ENCODE data around the gene VEPH1.
A peak's percentile ranks its signal among the peaks of the same experiment; 100 is the strongest.

The VEPH1 gene

DNA sequence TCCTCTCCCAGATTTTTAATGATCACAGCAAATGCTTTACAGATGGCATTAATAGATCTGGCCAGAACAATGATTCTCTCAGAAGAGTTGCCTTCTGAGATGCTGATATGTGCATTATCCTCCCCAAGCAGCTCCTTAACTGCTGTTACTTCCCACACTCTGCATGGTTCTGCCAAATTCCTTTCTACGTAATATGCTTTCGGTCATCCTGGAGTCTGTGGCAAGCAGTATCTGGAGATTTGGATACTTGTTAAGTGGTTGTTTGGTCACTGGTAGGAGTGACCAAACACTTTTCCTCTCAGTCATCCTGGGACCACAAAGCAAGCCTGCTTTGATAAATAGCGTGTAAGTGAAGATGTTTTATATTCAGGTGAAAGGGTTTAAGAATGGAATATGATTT is 272.1 kb downstream of the VEPH1 start:
- Histone ChIP-seq H2AFZ (ENCODE audit: low read depth, low read length) (no peak overlapping the region), H3K79me2 (ENCODE audit: low read length) (no peaks in the 10 kb centered on the region), H3K36me3 (replicated peaks; ENCODE audit: low read depth, low read length) (no peaks in the 10 kb centered on the region), H3K27ac (ENCODE audit: low read length) (no peak overlapping the region), H3K4me1 (ENCODE audit: low read length) (peaks cover 5% of the 10 kb centered on the region), H4K20me1 (ENCODE audit: insufficient read depth, low read length) (no peaks in the 10 kb centered on the region), H3K9me3 (ENCODE audit: insufficient read depth, low read length) (no peaks in the 10 kb centered on the region), H3K9ac (ENCODE audit: low read length) (no peak overlapping the region), H3K27me3 (ENCODE audit: low read depth, low read length) (no peaks in the 10 kb centered on the region), H3K4me2 (ENCODE audit: low read length) (no peak overlapping the region), H3K4me3 (ENCODE audit: low read length) (no peak overlapping the region)
- TF ChIP-seq, protein P1, sequence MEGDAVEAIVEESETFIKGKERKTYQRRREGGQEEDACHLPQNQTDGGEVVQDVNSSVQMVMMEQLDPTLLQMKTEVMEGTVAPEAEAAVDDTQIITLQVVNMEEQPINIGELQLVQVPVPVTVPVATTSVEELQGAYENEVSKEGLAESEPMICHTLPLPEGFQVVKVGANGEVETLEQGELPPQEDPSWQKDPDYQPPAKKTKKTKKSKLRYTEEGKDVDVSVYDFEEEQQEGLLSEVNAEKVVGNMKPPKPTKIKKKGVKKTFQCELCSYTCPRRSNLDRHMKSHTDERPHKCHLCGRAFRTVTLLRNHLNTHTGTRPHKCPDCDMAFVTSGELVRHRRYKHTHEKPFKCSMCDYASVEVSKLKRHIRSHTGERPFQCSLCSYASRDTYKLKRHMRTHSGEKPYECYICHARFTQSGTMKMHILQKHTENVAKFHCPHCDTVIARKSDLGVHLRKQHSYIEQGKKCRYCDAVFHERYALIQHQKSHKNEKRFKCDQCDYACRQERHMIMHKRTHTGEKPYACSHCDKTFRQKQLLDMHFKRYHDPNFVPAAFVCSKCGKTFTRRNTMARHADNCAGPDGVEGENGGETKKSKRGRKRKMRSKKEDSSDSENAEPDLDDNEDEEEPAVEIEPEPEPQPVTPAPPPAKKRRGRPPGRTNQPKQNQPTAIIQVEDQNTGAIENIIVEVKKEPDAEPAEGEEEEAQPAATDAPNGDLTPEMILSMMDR (IDR thresholded peaks at IDR 0.05; ENCODE audit: low read depth, low read length): no peak
- no peak for TF ChIP-seq EZH2phosphoT487 (IDR thresholded peaks at IDR 0.05; ENCODE audit: low read depth)

DNA sequence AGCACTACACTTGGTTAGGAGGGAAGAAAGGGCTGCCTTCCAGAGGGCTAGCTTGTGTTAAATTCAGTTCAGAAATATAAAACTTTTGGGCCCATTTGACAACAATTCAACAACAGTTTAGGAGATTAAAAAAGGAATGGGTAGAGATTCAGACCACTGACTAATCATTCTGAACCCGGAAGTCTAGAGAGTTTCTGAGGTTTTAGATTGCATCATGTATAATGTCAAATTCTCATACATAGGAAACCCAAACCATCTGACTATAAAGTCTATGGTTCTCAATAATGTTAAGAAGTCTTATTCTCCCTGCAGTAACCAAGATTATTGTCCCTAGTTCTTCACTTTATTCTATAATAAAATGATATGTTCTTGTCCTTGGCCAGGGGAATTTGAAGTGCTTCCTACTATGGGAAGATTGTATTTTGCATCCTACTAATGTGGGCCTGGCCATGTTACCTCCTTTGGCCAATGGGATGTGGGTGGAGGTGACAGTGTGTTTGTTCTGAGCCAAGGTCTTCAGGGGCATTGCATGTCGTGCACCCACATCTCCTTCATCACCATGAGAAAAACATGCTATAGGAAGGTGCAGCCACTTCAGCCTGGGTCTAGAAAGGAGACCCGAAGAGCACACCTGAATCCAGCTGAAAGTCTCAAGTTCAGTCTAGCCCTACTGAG is 276.9 kb downstream of the VEPH1 start:
- peaks cover 10% of the 10 kb centered on the region for H3K4me1 ChIP-seq (ENCODE audit: low read length)
- no peaks in the 10 kb centered on the region for H3K79me2 ChIP-seq (ENCODE audit: low read length)
- no peak overlapping the region for H3K9ac ChIP-seq (ENCODE audit: low read length)
- H4K20me1 ChIP-seq (ENCODE audit: insufficient read depth, low read length): no peaks in the 10 kb centered on the region
- no peak overlapping the region for H3K27ac ChIP-seq (ENCODE audit: low read length)
- no peaks in the 10 kb centered on the region for H3K36me3 ChIP-seq (replicated peaks; ENCODE audit: low read depth, low read length)
- H3K4me2 ChIP-seq (ENCODE audit: low read length): peak overlapping the region; percentile 16
- no peak overlapping the region for H3K4me3 ChIP-seq (ENCODE audit: low read length)
- H2AFZ ChIP-seq (ENCODE audit: low read depth, low read length): 0 out of 2 replicates have a peak overlapping the region, but pooled peaks have one; percentile 10
- no peaks in the 10 kb centered on the region for H3K9me3 ChIP-seq (ENCODE audit: insufficient read depth, low read length)
- no peaks in the 10 kb centered on the region for H3K27me3 ChIP-seq (ENCODE audit: low read depth, low read length)
- TF ChIP-seq EZH2phosphoT487 (IDR thresholded peaks at IDR 0.05; ENCODE audit: low read depth): no peak
- TF ChIP-seq, protein P1 (IDR thresholded peaks at IDR 0.05; ENCODE audit: low read depth, low read length): no peak

DNA sequence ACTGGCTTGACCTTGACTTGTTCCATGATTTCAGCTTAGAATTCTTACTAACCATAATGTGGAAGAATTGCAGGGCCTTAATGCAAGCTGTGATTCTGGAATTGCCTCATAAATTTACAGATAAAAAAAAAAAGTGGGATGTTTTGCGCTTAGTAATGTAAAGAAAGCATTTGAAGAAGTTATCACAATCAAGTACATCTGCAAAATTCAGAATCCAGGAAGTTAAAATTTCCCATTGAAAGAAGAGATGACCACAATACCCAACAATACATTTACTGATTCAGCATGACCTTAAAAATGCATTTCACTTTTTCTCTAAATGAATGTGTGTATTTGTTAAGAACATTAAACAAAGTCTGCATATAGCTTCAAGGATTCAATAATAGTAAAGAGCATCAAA is 278.2 kb downstream of the VEPH1 start:
- H2AFZ ChIP-seq (ENCODE audit: low read depth, low read length): no peak overlapping the region
- H3K36me3 ChIP-seq (replicated peaks; ENCODE audit: low read depth, low read length): no peaks in the 10 kb centered on the region
- H3K27ac ChIP-seq (ENCODE audit: low read length): no peak overlapping the region
- H3K27me3 ChIP-seq (ENCODE audit: low read depth, low read length): no peaks in the 10 kb centered on the region
- no peaks in the 10 kb centered on the region for H4K20me1 ChIP-seq (ENCODE audit: insufficient read depth, low read length)
- peaks cover 10% of the 10 kb centered on the region for H3K4me1 ChIP-seq (ENCODE audit: low read length)
- no peaks in the 10 kb centered on the region for H3K9me3 ChIP-seq (ENCODE audit: insufficient read depth, low read length)
- no peak for TF ChIP-seq EZH2phosphoT487 (IDR thresholded peaks at IDR 0.05; ENCODE audit: low read depth)
- TF ChIP-seq, protein P1 (IDR thresholded peaks at IDR 0.05; ENCODE audit: low read depth, low read length): no peak
- no peak overlapping the region for H3K4me2 ChIP-seq (ENCODE audit: low read length)
- no peaks in the 10 kb centered on the region for H3K79me2 ChIP-seq (ENCODE audit: low read length)
- no peak overlapping the region for H3K9ac ChIP-seq (ENCODE audit: low read length)
- no peak overlapping the region for H3K4me3 ChIP-seq (ENCODE audit: low read length)

DNA sequence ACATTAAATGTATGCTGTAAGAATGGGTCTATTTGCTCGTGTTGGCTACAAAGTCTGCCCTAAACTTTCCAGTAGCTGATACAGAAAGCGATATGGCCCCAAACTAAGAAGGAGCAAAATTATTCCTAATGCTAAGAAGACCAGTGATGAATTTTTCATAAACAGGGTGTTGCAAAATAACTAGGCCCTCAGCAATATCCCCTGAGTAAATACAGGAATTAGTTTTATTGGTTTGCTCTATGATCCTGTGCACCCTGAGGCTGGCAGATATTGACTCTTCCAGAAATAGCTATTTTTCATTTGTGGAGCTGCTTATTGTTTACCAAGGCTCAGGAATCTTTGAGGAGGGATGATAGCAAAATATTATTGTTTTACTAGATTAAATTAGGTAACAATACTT is 282.3 kb downstream of the VEPH1 start:
- H3K9me3 ChIP-seq (ENCODE audit: insufficient read depth, low read length): no peaks in the 10 kb centered on the region
- no peak overlapping the region for H2AFZ ChIP-seq (ENCODE audit: low read depth, low read length)
- no peaks in the 10 kb centered on the region for H3K79me2 ChIP-seq (ENCODE audit: low read length)
- no peaks in the 10 kb centered on the region for H3K27me3 ChIP-seq (ENCODE audit: low read depth, low read length)
- H3K36me3 ChIP-seq (replicated peaks; ENCODE audit: low read depth, low read length): no peaks in the 10 kb centered on the region
- no peak overlapping the region for H3K27ac ChIP-seq (ENCODE audit: low read length)
- no peak overlapping the region for H3K4me2 ChIP-seq (ENCODE audit: low read length)
- TF ChIP-seq EZH2phosphoT487 (IDR thresholded peaks at IDR 0.05; ENCODE audit: low read depth): no peak
- TF ChIP-seq, protein P1 (IDR thresholded peaks at IDR 0.05; ENCODE audit: low read depth, low read length): no peak
- H3K4me1 ChIP-seq (ENCODE audit: low read length): peaks cover 3% of the 10 kb centered on the region
- H4K20me1 ChIP-seq (ENCODE audit: insufficient read depth, low read length): no peaks in the 10 kb centered on the region
- no peak overlapping the region for H3K9ac ChIP-seq (ENCODE audit: low read length)
- no peak overlapping the region for H3K4me3 ChIP-seq (ENCODE audit: low read length)
